ENCODE measurements around the gene STIMATE. TPM values are rescaled to one million over a fixed set of nuclear protein-coding genes. Genes with fewer than 3 reads are reported as not detected.

STIMATE gene
- total RNA-seq, 1 donor = 15.1 TPM

DNA sequence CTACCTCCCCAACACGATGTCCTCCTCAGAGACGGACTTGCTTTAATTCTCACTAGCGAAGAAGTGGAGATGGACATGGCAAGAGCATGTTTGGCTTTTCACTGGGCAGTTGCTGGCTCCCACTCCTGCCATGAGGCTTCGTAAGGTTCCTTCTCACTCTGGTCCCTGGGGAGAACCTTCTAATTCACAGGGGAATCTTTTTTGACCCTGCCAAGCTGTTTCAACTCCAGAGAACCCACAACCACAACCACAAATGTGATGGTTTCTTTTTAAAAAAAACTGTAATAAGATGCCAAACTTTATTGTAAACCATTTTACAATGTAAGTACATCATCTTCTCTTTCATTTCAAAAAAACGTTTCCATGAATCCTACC is 60.9 kb downstream of the STIMATE start:
- TF ChIP-seq, protein P1, sequence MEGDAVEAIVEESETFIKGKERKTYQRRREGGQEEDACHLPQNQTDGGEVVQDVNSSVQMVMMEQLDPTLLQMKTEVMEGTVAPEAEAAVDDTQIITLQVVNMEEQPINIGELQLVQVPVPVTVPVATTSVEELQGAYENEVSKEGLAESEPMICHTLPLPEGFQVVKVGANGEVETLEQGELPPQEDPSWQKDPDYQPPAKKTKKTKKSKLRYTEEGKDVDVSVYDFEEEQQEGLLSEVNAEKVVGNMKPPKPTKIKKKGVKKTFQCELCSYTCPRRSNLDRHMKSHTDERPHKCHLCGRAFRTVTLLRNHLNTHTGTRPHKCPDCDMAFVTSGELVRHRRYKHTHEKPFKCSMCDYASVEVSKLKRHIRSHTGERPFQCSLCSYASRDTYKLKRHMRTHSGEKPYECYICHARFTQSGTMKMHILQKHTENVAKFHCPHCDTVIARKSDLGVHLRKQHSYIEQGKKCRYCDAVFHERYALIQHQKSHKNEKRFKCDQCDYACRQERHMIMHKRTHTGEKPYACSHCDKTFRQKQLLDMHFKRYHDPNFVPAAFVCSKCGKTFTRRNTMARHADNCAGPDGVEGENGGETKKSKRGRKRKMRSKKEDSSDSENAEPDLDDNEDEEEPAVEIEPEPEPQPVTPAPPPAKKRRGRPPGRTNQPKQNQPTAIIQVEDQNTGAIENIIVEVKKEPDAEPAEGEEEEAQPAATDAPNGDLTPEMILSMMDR (IDR thresholded peaks at IDR 0.05; ENCODE audit: insufficient read depth, low read depth, low read length) = no peak
- no peak for DNase-seq (ENCODE audit: low read depth)
- no peak overlapping the region for H3K4me3 ChIP-seq (ENCODE audit: low read depth, low read length)

DNA sequence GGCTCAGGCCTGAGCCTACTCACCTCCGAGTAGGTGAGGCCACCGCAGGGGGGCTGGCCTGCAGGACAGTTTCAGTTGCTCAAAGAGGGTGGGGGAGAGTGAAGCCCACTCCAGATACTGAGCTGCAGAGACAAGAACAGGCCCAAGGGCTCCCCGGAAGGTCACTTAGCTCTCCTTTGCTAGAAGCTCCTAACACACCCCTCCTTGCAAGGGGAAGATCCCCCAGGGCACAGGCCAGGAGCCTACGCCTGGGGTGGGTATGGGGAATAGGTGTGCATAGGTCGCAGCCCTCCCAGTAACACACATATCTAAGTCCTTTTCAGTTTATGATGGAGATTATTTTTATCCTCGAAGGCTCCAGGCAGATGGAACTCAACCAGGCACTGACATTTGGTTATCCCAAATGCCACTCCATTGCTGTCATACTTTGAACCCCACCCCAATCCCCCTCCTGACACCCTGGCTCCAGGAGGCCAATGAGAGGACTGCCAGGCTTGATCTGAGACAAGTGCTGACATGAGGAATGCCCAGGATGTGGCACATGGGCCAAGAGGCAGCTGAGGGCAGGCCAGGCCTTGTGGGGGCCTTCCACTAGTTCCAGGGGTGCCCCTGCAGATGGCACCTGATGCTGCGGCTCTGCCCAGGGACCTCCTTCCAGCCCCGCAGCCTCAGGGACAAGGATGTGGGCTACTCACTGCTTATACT is 61.4 kb downstream of the STIMATE start:
- no peak overlapping the region for H3K4me3 ChIP-seq (ENCODE audit: low read depth, low read length)
- TF ChIP-seq, protein P1 (IDR thresholded peaks at IDR 0.05; ENCODE audit: insufficient read depth, low read depth, low read length) = no peak
- DNase-seq (ENCODE audit: low read depth) = no peak

DNA sequence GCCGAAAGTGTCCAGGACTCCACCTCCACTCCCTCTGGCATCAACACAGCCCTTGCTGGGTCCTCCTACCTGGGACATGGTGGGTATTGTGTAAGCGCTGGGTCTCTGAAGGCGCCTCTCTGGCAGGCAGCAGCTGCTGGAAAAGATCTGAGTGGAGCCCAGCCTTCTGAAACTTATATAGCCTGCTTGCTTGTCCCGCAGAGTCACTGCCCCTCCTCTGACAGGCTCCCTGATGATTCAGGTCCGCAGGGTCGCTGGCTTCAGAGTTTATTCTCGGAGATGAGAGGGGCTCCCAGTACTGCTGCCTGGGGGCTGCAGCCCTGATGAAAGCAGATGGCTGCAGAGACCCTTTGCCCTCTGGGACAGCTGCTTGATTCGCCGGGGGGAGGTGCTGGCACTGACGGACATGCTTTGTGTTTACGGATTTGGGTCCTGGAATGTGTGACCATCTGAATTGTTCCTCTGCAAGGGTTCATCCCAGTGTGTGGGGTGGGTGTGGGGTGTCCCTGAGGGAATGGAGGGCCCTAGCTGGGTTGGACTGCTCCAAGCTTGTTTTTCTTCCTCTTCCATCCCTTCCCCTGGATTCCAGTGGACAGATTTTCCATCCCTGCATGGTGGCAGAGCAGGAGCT is 62.4 kb downstream of the STIMATE start, which contains the start of gene MUSTN1:
TSS of gene MUSTN1 (minus strand) at position 149 of the 631 bp plus-strand sequence. CDS start at position 78, 71 bp downstream.
- TF ChIP-seq, protein P1 (IDR thresholded peaks at IDR 0.05; ENCODE audit: insufficient read depth, low read depth, low read length) = no peak
- no peak within 1 kb of the TSS for H3K4me3 ChIP-seq (ENCODE audit: low read depth, low read length)
- DNase-seq (ENCODE audit: low read depth) = peak; percentile 33

DNA sequence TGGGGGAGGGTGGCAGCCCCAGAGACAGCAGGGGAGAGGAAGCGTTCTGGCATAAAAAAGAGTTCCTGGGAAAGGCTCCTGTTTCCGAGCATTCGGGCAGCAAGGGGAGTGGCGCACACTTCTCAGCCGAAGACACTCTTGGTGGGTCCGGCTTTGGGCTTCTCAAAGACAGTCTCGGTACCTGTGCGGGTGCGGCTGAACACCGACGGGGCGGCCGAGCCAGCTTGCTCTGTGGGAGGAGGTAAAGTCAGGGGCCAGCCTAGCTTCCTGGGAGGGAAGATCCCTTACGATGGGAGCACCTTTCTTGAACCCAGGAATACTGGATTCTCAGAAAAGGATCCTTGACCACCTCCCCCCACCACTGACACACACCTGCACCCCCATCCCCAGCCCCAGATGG is 64.1 kb downstream of the STIMATE start:
- TF ChIP-seq, protein P1 (IDR thresholded peaks at IDR 0.05; ENCODE audit: insufficient read depth, low read depth, low read length) = no peak
- no peak for DNase-seq (ENCODE audit: low read depth)
- no peak overlapping the region for H3K4me3 ChIP-seq (ENCODE audit: low read depth, low read length)

DNA sequence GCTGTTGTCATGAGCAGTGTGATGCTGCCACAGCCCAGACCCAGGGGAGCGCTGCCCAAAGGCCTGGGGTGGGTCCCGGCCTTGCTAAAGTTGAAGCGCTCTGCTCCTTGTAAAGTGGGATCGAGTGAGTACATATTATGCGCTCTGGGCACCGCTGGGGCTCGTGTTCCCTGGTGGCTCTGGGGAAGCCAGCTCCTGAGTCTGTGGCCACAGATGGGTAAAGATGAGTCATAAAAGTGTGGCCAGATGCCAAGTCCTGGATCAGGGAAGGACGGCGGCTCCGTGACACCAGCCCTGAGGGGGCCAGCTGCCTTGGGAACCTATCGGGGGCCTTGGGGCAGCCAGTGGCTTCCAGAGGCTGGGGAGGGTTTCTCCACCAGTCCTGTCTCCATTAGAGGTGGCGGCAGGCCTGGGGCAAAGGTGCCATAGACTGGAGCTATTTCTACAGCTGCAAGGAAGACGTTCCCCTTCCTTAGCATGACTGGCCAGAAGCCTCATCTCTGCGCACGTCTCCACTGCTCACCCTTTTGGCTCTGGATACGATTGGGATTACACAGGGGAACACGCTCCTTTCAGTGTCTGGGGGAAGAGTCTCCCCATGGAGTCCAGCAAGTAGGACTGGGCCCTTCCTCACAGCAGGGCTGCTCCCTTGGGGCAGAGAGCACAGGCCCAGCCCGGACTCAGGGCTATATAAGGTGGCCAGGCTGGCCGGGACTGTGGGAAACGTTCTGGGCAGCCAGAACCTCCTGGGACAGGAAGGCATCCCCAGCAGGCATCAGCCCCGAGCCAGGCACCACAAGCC is 65.6 kb downstream of the STIMATE start:
- H3K4me3 ChIP-seq (ENCODE audit: low read depth, low read length) = no peak overlapping the region
- TF ChIP-seq, protein P1 (IDR thresholded peaks at IDR 0.05; ENCODE audit: insufficient read depth, low read depth, low read length) = no peak
- peak; percentile 81 for DNase-seq (ENCODE audit: low read depth)

DNA sequence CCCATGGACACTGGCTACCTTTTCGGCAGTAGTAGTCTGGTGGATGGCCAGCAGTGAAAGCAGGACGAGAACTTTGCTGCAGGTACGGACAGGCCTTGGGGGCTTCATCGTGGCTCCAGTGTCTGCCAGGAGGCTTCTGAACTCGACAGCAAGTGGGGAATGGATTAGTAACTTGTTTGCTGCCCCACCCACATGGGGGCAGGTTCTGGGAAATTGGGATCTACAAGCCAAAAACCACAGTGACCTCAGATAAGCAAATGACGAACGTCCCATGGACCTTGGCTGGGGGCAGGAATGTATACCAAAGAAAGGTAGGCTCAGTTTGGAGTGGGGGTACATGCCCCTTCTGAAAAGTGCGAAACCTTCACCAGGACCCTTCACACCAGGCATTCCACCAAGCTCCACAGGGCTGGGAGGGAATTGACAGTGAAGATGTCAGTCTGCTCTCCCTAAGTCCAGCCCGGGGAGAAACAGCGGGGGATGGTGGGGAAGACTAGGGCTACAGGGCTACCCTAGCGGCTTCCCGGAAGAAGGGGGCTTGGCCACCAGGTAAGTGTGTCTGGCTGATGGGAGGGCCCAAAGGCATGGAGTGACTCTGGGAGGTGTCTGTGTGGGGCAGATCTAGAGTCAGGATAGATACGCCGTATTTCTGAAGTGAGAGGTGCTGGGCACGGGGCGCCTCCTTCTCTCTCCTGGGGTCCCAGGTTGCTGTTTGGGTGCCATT is 66.7 kb downstream of the STIMATE start, which contains the start of gene ITIH4:
TSS of gene ITIH4 (minus strand) at position 138 of the 724 bp plus-strand sequence. CDS start at position 108, 30 bp downstream.
- no peak within 1 kb of the TSS for H3K4me3 ChIP-seq (ENCODE audit: low read depth, low read length)
- TF ChIP-seq, protein P1 (IDR thresholded peaks at IDR 0.05; ENCODE audit: insufficient read depth, low read depth, low read length) = no peak
- peak; percentile 16 for DNase-seq (ENCODE audit: low read depth)

Measured in fibroblast of villous mesenchyme (primary cell).